H1 (cell line): Measurements from ENCODE around the gene ATP13A3. TPM values are rescaled to one million over a fixed set of nuclear protein-coding genes. Genes with fewer than 3 reads are reported as not detected.

Source experiments
- CTCF ChIA-PET: fragments of 300-600 bp; sonication (Branson Sonifier 250); formaldehyde crosslinking; loops from one replicate; lab custom pipeline; 2021; ENCODE audit not compliant: partially characterized antibody; lab: Charles Lee
- POLR2A ChIA-PET: fragments of 300-600 bp; sonication (Branson Sonifier 250); formaldehyde crosslinking; loops from one replicate; lab custom pipeline; 2021; ENCODE audit warnings: inconsistent platforms; ENCODE audit not compliant: partially characterized antibody; lab: Charles Lee
- DNase-seq, 2 experiments: peaks; one replicate each; pipeline versions ENCODE4 v3.0.0 to v3.0.0-alpha.2; 2010 to 2022; ENCODE audit warnings: low spot score in 2 of 2, low read depth in 1 of 2, mixed read lengths in 1 of 2
- FAIRE-seq: peaks from 2 replicates; lab custom pipeline; 2011; peaks lifted over from hg19 to GRCh38; lab: Jason Lieb, UNC
- H2AFZ ChIP-seq: 2 replicates; pipeline ENCODE4 v1.8.1; 2012; ENCODE audit warnings: low read length, inconsistent platforms
- H2AK5ac ChIP-seq: 2 replicates; pipeline ENCODE4 v1.6.1; 2013; ENCODE audit warnings: low read depth, low read length
- H2BK120ac ChIP-seq: replicated peaks from 2 replicates; pipeline ENCODE3; 2013; ENCODE audit warnings: low read depth, low read length, inconsistent platforms
- H2BK12ac ChIP-seq: 2 replicates; pipeline ENCODE4 v1.6.1; 2013; ENCODE audit warnings: low read depth, low read length
- H2BK15ac ChIP-seq: 2 replicates; pipeline ENCODE4 v1.6.1; 2013; ENCODE audit warnings: low read length
- H2BK20ac ChIP-seq: 2 replicates; pipeline ENCODE4 v1.6.1; 2013; ENCODE audit warnings: low read length
- H2BK5ac ChIP-seq: 2 replicates; pipeline ENCODE4 v1.6.1; 2013; ENCODE audit warnings: low read depth, low read length
- H3K14ac ChIP-seq: 2 replicates; pipeline ENCODE4 v1.6.1; 2013; ENCODE audit warnings: inconsistent platforms; ENCODE audit not compliant: insufficient read length
- H3K18ac ChIP-seq: 2 replicates; pipeline ENCODE4 v1.6.1; 2013; ENCODE audit warnings: low read length; ENCODE audit errors: extremely low read depth
- H3K23ac ChIP-seq: 2 replicates; pipeline ENCODE4 v1.6.1; 2013; ENCODE audit warnings: inconsistent platforms; ENCODE audit not compliant: insufficient read length
- H3K23me2 ChIP-seq: 2 replicates; pipeline ENCODE4 v1.6.1; 2013; ENCODE audit warnings: low read depth, low read length
- H3K27ac ChIP-seq: 2 replicates; pipeline ENCODE4 v1.6.1; 2011; ENCODE audit warnings: low read depth, low read length, inconsistent platforms
- H3K27me3 ChIP-seq, 4 experiments: replicated peaks in 1 of 4; 1 replicate in 1 of 4; 2 replicates in 3 of 4; pipeline versions ENCODE4 v1.6.1 to v1.8.1; 2011 to 2013; ENCODE audit warnings: low read length in 3 of 4, mild to moderate bottlenecking in 3 of 4, inconsistent platforms in 2 of 4, mixed read lengths in 2 of 4, moderate library complexity in 1 of 4; ENCODE audit not compliant: control insufficient read depth in 3 of 4, insufficient read depth in 3 of 4; ENCODE audit errors: extremely low read depth in 1 of 4
- H3K36me3 ChIP-seq, 4 experiments: 2 replicates each; pipeline versions ENCODE4 v1.6.1 to v1.8.1; 2011 to 2013; ENCODE audit warnings: mild to moderate bottlenecking in 4 of 4, low read length in 3 of 4, moderate library complexity in 2 of 4, control low read depth in 1 of 4, inconsistent platforms in 1 of 4; ENCODE audit not compliant: insufficient read depth in 4 of 4, control insufficient read depth in 2 of 4
- H3K4ac ChIP-seq: replicated peaks from 2 replicates; pipeline ENCODE3; 2013; ENCODE audit warnings: low read length, low read depth, mixed read lengths, inconsistent platforms; ENCODE audit not compliant: insufficient read length
- H3K4me1 ChIP-seq, 4 experiments: replicated peaks in 1 of 4; 1 replicate in 1 of 4; 2 replicates in 3 of 4; pipeline versions ENCODE4 v1.6.1 to v1.8.1; 2011 to 2013; ENCODE audit warnings: low read length in 3 of 4, inconsistent platforms in 2 of 4, mixed read lengths in 1 of 4; ENCODE audit not compliant: insufficient read depth in 4 of 4, control insufficient read depth in 3 of 4
- H3K4me2 ChIP-seq, 2 experiments: 2 replicates each; pipeline versions ENCODE4 v1.6.1 to v1.8.1; 2011 to 2013; ENCODE audit warnings: low read depth in 2 of 2, low read length in 2 of 2, control low read depth in 1 of 2, inconsistent platforms in 1 of 2, mild to moderate bottlenecking in 1 of 2; ENCODE audit not compliant: insufficient read depth in 1 of 2
- H3K4me3 ChIP-seq, 4 experiments: fragments of 200-600, 300-600 bp in 1 of 4; sonication (generic), shearing (Covaris generic), sonication (Bioruptor Twin) in 1 of 4; 2 replicates each; pipeline versions ENCODE4 v1.5.1 to v1.8.1; 2011 to 2016; ENCODE audit warnings: low read length in 4 of 4, low read depth in 3 of 4, control low read depth in 2 of 4, inconsistent platforms in 2 of 4, mild to moderate bottlenecking in 2 of 4, mixed read lengths in 1 of 4, moderate library complexity in 1 of 4; ENCODE audit not compliant: insufficient read depth in 2 of 4; ENCODE audit errors: extremely low read depth in 1 of 4
- H3K56ac ChIP-seq: replicated peaks from 2 replicates; pipeline ENCODE3; 2013; ENCODE audit warnings: low read depth, mild to moderate bottlenecking, mixed read lengths, low read length, inconsistent platforms; ENCODE audit not compliant: insufficient read length
- H3K79me1 ChIP-seq: 2 replicates; pipeline ENCODE4 v1.6.1; 2013; ENCODE audit warnings: low read depth, low read length, control low read depth
- H3K79me2 ChIP-seq, 2 experiments: 2 replicates each; pipeline versions ENCODE4 v1.6.1 to v1.8.1; 2012 to 2013; ENCODE audit warnings: low read length in 2 of 2, mild to moderate bottlenecking in 2 of 2, inconsistent platforms in 1 of 2; ENCODE audit not compliant: insufficient read depth in 2 of 2, control insufficient read depth in 1 of 2
- H3K9ac ChIP-seq, 4 experiments: replicated peaks in 1 of 4; 1 replicate in 1 of 4; 2 replicates in 3 of 4; pipeline versions ENCODE4 v1.6.1 to v1.8.1; 2011 to 2013; ENCODE audit warnings: low read depth in 3 of 4, low read length in 3 of 4, control low read depth in 2 of 4, mild to moderate bottlenecking in 2 of 4, moderate library complexity in 2 of 4, inconsistent platforms in 1 of 4; ENCODE audit errors: extremely low read depth in 1 of 4
- H3K9me3 ChIP-seq, 2 experiments: 2 replicates each; pipeline versions ENCODE4 v1.6.1 to v1.8.1; 2012 to 2013; ENCODE audit warnings: mild to moderate bottlenecking in 2 of 2, moderate library complexity in 2 of 2, control low read depth in 1 of 2, inconsistent platforms in 1 of 2, low read depth in 1 of 2, low read length in 1 of 2, mixed read lengths in 1 of 2; ENCODE audit not compliant: insufficient read depth in 2 of 2
- H4K20me1 ChIP-seq, 2 experiments: replicated peaks in 1 of 2; 2 replicates each; pipeline versions ENCODE3 to v1.8.1; 2011 to 2013; ENCODE audit warnings: inconsistent platforms in 2 of 2, low read length in 2 of 2, mild to moderate bottlenecking in 1 of 2; ENCODE audit not compliant: insufficient read depth in 2 of 2, control insufficient read depth in 1 of 2
- H4K5ac ChIP-seq: 2 replicates; pipeline ENCODE4 v1.6.1; 2013; ENCODE audit warnings: low read length, low read depth, mixed read lengths, inconsistent platforms; ENCODE audit not compliant: insufficient read length
- H4K8ac ChIP-seq: 2 replicates; pipeline ENCODE4 v1.8.0; 2013; ENCODE audit warnings: mild to moderate bottlenecking, moderate library complexity, low read length, inconsistent platforms; ENCODE audit not compliant: insufficient read depth; ENCODE audit errors: extremely low read depth
- H4K91ac ChIP-seq: replicated peaks from 2 replicates; pipeline ENCODE3; 2013; ENCODE audit warnings: low read length, mixed read lengths, inconsistent platforms; ENCODE audit not compliant: insufficient read length
- ASH2L ChIP-seq: fragments of 200-600, 300-600 bp; sonication (generic); IDR thresholded peaks from one replicate; pipeline ENCODE4 v1.7.1; 2017; ENCODE audit warnings: low read length
- CBX5 ChIP-seq: fragments of 300-800, 300-1000 bp; sonication (generic); IDR thresholded peaks from 2 replicates; pipeline ENCODE4 v1.7.1; 2016; ENCODE audit warnings: antibody characterized with exemption, low read length, low read depth
- CBX8 ChIP-seq: fragments of 300-800, 300-1000 bp; sonication (generic); IDR thresholded peaks from 2 replicates; pipeline ENCODE4 v1.7.1; 2016; ENCODE audit warnings: low read depth, low read length, borderline replicate concordance
- CREB1 ChIP-seq: IDR thresholded peaks from 2 replicates; pipeline ENCODE4 v1.6.1; 2012; ENCODE audit warnings: inconsistent platforms
- CTBP2 ChIP-seq: IDR thresholded peaks from 2 replicates; pipeline ENCODE4 v1.7.0; 2011; ENCODE audit warnings: borderline replicate concordance, mild to moderate bottlenecking, moderate library complexity, mixed read lengths, low read length; ENCODE audit not compliant: insufficient read depth, insufficient read length
- FOSL1 ChIP-seq: IDR thresholded peaks from 2 replicates; pipeline ENCODE4 v1.6.1; 2011; ENCODE audit warnings: mild to moderate bottlenecking, low read depth, low read length, moderate library complexity; ENCODE audit not compliant: insufficient read depth
- HDAC2 ChIP-seq, 2 experiments: fragments of 300-600 bp in 1 of 2; sonication (generic) in 1 of 2; IDR thresholded peaks; 2 replicates each; pipeline ENCODE4 v1.6.1; 2011 to 2012; ENCODE audit warnings: low read depth in 2 of 2, low read length in 2 of 2, mild to moderate bottlenecking in 2 of 2, moderate library complexity in 2 of 2, borderline replicate concordance in 1 of 2, inconsistent platforms in 1 of 2
- KDM1A ChIP-seq: fragments of 200-600, 300-600 bp; sonication (generic); IDR thresholded peaks from 2 replicates; pipeline ENCODE4 v1.7.1; 2016; ENCODE audit warnings: mild to moderate bottlenecking, low read length, borderline replicate concordance
- MAFK ChIP-seq: IDR thresholded peaks from 2 replicates; pipeline ENCODE4 v1.6.1; 2012; ENCODE audit warnings: low read depth, mild to moderate bottlenecking, improper control_type of control experiment, low read length
- PHF8 ChIP-seq: fragments of 200-600 bp; sonication (generic); conservative IDR thresholded peaks from 2 replicates; pipeline ENCODE4 v1.7.1; 2012; ENCODE audit warnings: low read depth, mild to moderate bottlenecking, inconsistent platforms, low read length, moderate library complexity
- POLR2A ChIP-seq, 2 experiments: IDR thresholded peaks; 1 replicate in 1 of 2; 2 replicates in 1 of 2; pipeline ENCODE4 v1.6.1; 2011; ENCODE audit warnings: low read depth in 2 of 2, low read length in 2 of 2, mild to moderate bottlenecking in 2 of 2; ENCODE audit errors: control extremely low read depth in 1 of 2
- RBBP5 ChIP-seq: IDR thresholded peaks from 2 replicates; pipeline ENCODE4 v1.7.1; 2012; ENCODE audit warnings: low read depth, mild to moderate bottlenecking, inconsistent platforms, low read length, moderate library complexity, borderline replicate concordance
- TAF7 ChIP-seq: optimal IDR thresholded peaks from 2 replicates; pipeline ENCODE3; 2011; ENCODE audit warnings: low read depth, mild to moderate bottlenecking, inconsistent platforms, low read length, moderate library complexity, borderline replicate concordance
- TBP ChIP-seq: IDR thresholded peaks from 2 replicates; pipeline ENCODE4 v1.6.1; 2011; ENCODE audit warnings: low read depth, low read length, improper control_type of control experiment
- polyA plus RNA-seq, 7 experiments: library from polyadenylated mRNA; depleted of rRNA in 3 of 7; stranded (reverse) in 5 of 7; unstranded in 2 of 7; fragments of >200 nt in 5 of 7; fragments of 200-250 nt in 2 of 7; gene quantifications; 1 replicate in 5 of 7; 2 replicates in 1 of 7; 4 replicates in 1 of 7; pipeline versions ENCODE4 v1.2.1 to v1.2.3, GENCODE V29; 2011 to 2013; ENCODE audit warnings: missing spikeins in 2 of 7, mixed read lengths in 2 of 7
- total RNA-seq: library from RNA; stranded (reverse); fragmentation: NEBNext Ultra II Directional; extraction: Animal tissue kit (Norgen Biotek cat#: 25700); gene quantifications from 2 replicates; pipeline ENCODE4 v1.2.1, GENCODE V29; 2021
- TF ChIP-seq, protein P1 (sequence below): IDR thresholded peaks from 2 replicates; pipeline ENCODE4 v1.6.1; 2012; ENCODE audit warnings: inconsistent platforms

ATP13A3 gene
- total and polyA plus RNA-seq, 2 of the 8 experiments (the other 6 are each of a cell fraction or from before 2014, with no cell fraction given): 18.6 to 92.2 TPM

DNA sequence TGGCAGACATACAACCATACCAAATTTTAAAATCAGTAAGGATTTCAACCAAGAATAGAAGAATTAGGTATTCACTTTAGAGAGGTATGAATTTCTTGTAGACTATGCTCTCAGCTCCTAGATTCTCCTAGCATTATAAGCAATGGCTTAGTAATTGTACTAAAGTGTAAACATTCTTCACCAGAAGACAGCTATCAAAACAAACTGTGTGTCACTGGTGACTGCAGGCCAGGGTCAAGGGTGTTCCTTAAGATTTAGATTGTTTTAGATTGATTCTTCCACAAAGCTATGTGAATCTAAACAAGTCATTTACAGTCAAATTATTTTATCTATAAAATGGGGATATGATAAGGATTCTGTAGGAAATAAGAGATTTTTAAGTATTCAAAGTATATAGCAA is 64.6 kb downstream of the ATP13A3 start:
- H3K79me1 ChIP-seq: no peaks in the 10 kb centered on the region
- no peak overlapping the region for H3K56ac ChIP-seq
- H3K4ac ChIP-seq: no peak overlapping the region
- no peak overlapping the region for H3K14ac ChIP-seq
- H2BK5ac ChIP-seq: no peak overlapping the region
- H3K79me2 ChIP-seq: no peaks in the 10 kb centered on the region
- no peak overlapping the region for H2BK20ac ChIP-seq
- H3K9ac ChIP-seq: no peak overlapping the region
- H4K91ac ChIP-seq: no peak overlapping the region
- no peak overlapping the region for H2AK5ac ChIP-seq
- no peak for FAIRE-seq
- H2BK12ac ChIP-seq: no peak overlapping the region
- H3K27ac ChIP-seq: no peak overlapping the region
- POLR2A ChIA-PET: no interaction called here
- H2AFZ ChIP-seq: no peak overlapping the region
- no peak overlapping the region for H3K23ac ChIP-seq
- no peak overlapping the region for H4K8ac ChIP-seq
- H3K18ac ChIP-seq: no peak overlapping the region
- no peak for DNase-seq
- H2BK15ac ChIP-seq: no peak overlapping the region
- H4K20me1 ChIP-seq: no peaks in the 10 kb centered on the region
- CTCF ChIA-PET: no interaction called here
- no peak overlapping the region for H3K4me3 ChIP-seq
- H3K23me2 ChIP-seq: no peaks in the 10 kb centered on the region
- no peaks in the 10 kb centered on the region for H3K27me3 ChIP-seq
- H3K9me3 ChIP-seq: no peaks in the 10 kb centered on the region
- TF ChIP-seq PHF8 (no peak), RBBP5 (no peak), FOSL1 (no peak), CBX8 (no peak), KDM1A (no peak), CBX5 (no peak), HDAC2 (IDR thresholded peaks at IDR 0.05; ENCODE audit: borderline replicate concordance in 1 of 2, low read depth in 2 of 2, low read length in 2 of 2) (no peak), ASH2L (no peak), CTBP2 (no peak), TAF7 (no peak), MAFK (no peak), TBP (no peak), CREB1 (no peak), POLR2A (IDR thresholded peaks at IDR 0.05; ENCODE audit: control extremely low read depth in 1 of 2, low read depth in 2 of 2, low read length in 2 of 2) (no peak)
- TF ChIP-seq, protein P1, sequence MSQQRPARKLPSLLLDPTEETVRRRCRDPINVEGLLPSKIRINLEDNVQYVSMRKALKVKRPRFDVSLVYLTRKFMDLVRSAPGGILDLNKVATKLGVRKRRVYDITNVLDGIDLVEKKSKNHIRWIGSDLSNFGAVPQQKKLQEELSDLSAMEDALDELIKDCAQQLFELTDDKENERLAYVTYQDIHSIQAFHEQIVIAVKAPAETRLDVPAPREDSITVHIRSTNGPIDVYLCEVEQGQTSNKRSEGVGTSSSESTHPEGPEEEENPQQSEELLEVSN: no peak
- no peak overlapping the region for H2BK120ac ChIP-seq
- H3K36me3 ChIP-seq: peaks cover 8 to 43% (median 20%) of the 10 kb centered on the region in 4 experiments; a peak in 6 of 8 replicates
- H3K4me1 ChIP-seq: no peaks in the 10 kb centered on the region; a peak in 1 of 7 replicates
- no peak overlapping the region for H3K4me2 ChIP-seq
- H4K5ac ChIP-seq: no peak overlapping the region
